GM18519 (cell line): ENCODE data around the gene RRAGC.

Source experiments
- ATAC-seq: cut with Tn5 transposase; IDR thresholded peaks from one replicate; pipeline ENCODE4 v1.9.1; 2021; ENCODE audit warnings: mild to moderate bottlenecking, moderate library complexity; ENCODE audit not compliant: unreplicated experiment, low FRiP score

RRAGC gene, protein sequence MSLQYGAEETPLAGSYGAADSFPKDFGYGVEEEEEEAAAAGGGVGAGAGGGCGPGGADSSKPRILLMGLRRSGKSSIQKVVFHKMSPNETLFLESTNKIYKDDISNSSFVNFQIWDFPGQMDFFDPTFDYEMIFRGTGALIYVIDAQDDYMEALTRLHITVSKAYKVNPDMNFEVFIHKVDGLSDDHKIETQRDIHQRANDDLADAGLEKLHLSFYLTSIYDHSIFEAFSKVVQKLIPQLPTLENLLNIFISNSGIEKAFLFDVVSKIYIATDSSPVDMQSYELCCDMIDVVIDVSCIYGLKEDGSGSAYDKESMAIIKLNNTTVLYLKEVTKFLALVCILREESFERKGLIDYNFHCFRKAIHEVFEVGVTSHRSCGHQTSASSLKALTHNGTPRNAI

DNA sequence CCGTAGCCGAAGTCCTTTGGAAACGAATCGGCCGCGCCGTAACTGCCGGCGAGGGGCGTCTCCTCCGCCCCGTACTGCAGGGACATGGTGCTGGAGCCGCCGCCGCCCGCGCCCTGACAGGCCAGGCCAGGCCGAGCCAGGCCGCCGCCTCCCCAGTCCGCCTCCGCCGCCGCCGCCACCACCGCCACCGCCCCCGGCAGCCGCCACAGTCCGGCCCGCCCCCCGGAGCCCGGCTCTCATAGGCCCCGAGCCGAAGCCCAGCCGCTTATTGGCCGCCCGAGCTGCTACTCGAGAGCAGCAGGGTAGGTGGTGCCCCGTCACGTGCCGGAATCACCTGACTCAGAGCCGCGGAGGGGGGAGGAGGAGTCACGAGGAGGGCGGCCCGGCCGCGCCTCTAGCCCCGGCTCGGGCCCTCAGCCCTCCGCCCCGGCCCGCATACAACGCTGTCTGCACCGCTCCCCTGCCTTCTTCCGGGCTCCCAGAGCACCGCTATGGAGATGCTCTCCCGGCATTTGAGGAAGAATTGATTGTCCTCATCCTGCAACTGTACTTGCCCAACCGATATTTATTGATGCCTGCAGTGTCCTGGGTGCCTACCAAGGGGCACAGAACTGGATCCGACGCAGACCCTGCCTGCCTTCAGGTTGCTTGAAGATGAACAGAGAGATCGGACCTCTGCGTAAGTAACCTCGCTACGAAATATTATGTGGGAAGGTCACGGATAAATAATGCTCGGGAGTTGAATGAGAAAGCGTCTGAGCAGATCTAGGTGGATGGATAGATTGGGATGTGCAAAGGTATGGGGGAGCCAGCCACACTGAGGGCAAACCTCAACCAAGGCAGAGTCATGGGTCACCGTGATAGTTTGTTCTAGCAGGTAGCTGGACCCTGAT, at the start of gene RRAGC:
TSS of gene RRAGC (minus strand) at position 212 of the 893 bp plus-strand sequence. CDS start at position 86, 126 bp downstream.
- ATAC-seq, result peak; percentile 71

DNA sequence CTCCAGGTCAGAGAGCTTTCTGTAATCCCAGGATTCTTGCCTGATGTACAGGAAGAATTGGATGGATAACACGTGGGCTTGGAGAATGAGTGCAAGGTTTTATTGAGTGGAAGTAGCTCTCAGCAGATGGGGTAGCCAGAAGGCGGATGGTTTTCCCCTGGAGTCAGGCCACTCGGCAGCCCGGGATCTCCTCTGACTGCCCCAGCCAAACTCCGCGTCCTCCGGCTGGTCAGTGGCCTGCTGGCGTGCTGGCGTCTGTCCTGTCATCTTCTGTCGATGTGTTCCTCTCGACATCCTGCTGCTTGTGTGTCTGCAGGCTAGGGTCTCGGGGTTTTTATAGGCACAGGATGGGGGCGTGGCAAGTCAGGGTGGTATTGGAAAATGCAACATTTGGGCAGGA, 49.2 kb upstream of the RRAGC start:
- no peak for ATAC-seq

DNA sequence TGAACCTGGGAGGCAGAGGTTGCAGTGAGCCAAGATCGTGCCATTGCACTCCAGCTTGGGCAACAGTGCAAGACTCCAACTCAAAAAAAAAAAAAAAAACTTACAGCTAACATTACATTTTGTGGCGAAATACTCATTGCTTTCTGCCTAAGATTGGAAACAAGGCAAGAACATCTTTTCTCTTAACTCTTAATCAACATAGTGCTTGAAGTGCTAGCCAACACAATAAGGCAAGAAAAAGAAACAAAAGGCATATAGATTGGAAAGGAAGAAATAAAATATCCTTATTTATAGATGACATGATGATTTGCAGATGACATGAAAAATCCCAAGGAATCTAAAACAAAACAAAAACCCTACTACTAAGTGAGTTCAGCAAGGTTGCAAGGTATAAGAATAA, 46.4 kb upstream of the RRAGC start:
- ATAC-seq, result no peak

DNA sequence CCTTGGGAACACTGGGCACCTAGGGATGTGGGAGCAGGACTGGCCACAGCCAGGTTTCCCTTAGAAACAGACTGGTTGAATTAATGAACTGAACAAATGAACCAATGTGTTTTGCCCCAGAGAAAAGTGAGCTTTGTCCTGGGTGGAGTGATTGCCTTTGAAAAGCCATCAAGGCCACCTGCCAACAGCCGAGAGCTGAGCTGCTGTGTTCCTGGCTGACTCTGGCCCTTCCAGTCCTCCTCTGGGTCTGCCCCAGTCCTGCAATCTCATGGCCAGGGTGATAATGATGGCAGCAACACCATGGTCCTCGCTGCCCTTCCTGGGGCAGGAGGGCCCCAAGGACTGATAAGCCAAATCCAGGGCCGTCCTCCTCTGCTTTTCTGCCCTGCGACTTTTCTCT, 40.0 kb upstream of the RRAGC start:
- ATAC-seq, result no peak

DNA sequence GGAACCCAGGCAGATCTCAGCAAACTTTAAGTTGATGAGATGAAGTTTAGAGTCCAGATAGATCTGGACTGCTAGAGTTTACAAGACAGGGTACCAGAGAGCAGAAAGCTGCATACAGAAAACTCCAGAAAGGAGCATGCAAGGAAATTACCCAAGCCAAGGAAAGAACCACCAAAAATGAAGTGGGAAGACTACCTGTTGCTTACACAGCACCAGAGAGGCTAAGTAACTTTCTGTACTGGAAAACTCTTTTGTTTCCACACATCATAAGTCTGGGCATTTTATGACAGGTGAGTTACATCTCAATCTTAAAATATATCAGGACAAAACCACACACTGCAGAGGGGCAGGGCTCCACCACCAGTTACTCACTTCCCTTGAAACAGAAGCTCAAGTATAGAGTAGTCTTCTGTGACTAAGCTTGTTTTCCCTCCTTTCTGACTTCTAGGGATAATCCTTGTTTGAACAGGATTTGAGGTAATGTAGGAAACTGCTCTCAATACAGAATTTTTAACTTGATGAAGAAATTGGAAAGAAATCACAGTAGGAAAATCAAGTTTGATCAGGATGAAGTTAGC, 39.2 kb upstream of the RRAGC start:
- no peak for ATAC-seq

DNA sequence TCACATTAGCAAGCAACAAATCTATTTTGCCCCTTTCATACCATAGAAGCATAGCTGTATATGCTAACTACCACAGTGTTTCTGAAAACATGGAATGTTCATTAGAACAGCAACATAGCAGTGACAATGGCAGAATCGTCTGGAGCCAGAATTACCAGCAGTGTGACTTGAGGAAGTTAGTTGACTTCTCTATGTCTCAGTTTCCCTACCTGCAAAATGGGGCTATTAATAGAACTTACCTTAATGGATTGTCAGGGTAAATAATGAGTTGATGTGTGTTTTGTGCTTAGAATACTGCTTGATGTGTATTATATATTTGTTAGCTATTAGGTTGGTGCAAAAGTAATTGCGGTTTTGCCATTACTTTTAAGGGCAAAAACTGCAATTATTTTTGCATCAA, 36.6 kb upstream of the RRAGC start:
- ATAC-seq, result no peak

DNA sequence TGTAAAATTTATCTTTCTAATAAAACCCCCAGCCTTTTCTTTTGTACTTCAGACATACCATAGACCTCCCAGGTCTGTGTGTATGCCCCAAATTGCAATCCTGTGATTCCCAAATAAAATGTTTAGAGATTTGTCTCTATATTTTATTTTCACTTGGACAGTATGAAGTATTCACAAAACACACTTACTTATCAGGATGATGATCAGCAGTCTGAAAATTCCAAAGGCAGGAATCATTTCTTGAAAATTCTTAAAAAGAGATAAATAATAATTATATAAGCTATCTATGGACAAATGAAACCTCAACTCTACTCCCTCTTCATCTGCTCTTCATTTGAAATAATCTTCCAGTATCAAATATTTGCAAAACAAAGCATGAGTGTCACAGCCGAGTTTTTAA, 33.4 kb upstream of the RRAGC start:
- ATAC-seq, result no peak

DNA sequence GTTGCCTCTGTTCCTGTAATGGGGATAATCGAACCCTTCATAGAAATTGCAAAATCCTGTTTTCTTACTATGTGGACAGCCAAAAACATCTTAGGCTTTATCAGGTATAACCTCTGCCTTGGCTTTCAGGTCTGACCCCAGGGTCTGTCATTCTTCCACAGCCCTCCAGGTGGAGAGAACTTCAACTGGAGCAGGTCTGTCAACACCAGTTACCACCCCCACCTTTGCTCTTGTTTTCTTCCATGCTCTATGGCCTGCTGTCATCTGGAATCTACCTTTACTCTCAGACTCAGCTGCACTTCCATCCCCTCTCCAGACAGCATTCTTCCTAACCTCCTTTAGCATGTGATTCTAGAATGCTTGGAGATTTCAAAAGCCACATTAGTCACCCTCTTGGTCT, 32.2 kb upstream of the RRAGC start:
- ATAC-seq, result no peak

DNA sequence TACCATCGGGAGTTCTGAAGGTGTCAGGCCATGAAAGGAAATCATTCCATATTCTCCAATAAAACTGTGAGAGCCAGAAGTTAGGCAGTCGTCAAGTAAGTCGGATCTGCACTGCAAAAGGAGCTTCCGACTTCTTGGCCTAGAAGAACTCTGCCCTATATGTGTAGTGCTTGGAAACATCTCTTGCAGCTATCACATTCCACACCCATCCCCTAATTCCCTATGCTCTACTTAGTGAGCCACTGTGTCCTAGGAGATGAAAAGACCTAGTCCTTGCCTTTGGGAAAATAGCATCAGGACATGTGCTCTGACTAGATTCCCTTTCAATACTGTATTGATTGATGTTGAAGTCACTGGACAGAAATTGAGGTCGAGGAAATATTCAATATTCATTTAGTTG, 30.0 kb upstream of the RRAGC start:
- no peak for ATAC-seq

DNA sequence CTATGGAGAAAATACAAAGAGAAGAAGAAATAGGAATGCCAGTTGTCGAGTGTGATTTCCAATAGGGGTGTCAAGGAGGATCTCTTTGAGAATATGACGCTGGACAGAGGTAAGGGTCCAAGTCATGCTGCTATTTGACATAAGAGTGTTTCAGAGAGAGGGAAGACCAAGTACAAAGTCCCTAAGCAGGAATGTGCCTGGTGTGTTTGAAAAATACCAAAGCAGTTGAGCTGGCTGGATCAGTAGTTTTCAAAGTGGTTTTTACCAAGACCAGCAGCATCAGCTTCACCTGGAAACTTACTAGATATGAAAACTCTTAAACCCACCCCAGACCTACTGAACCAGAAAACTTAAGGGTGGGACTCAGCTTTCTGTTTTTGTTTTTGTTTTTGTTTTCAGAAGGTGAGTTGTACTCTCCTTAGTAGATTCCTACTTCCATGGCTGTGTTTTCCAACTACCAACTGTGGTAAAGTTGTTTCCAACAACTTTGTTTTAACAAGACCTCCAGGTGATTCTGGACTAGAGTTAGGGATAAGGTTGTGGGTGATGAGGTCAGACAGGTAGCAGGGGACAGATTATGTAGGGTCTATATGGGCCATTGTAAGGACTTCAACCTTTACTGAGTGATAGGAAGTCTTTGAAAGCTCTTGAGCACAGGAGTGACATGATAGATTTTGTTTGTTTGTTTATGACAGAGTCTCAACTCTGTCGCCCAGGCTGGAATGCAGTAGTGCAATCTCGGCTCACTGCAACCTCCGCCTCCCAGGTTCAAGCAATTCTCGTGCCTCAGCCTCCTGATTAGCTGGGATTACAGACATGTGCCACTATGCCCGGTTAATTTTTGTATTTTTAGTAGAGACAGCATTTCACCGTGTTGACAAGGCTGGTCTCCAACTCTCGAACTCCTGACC, 29.1 kb upstream of the RRAGC start:
- ATAC-seq, result no peak

DNA sequence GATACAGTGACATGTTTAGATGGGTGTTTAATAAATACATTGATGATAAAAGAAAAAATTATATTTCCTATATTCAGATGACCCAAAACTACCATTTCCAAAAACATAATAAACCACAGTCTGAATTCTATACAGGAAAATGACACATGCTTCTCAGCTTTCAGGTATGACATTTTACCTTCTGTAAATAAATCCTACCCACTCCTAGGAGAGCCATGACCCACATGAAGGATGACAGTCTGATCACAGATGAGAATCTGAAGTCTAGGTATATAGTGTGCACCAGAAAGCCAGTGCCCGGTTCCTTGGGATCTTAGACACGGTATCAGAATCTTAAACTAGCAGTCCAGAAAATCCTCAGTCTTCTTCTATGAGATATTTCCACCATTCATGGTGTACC, 25.5 kb upstream of the RRAGC start:
- no peak for ATAC-seq

DNA sequence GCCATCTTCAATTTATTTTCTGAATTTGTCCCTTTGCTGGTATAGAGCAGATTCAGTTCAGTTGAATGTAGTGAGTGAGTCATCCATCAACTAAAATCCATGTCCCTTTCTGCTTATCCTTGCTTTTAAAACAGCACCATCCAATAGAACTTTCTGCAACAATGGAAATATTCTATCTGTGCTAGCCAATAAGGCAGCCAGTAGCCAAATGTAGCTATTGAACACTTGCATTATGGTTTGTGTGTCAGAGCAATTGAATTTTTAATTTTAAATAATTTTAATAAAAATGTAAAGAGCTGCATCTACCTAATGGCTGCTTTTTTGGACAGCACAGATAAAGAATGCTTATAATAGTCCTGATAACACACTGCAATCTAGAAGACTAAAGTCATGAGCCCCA, 21.9 kb upstream of the RRAGC start, which contains the start of gene GJA9:
TSS of gene GJA9 (minus strand) at position 101 of the 400 bp plus-strand sequence. CDS start 5,489 bp downstream, outside the sequence.
- ATAC-seq, result no peak

DNA sequence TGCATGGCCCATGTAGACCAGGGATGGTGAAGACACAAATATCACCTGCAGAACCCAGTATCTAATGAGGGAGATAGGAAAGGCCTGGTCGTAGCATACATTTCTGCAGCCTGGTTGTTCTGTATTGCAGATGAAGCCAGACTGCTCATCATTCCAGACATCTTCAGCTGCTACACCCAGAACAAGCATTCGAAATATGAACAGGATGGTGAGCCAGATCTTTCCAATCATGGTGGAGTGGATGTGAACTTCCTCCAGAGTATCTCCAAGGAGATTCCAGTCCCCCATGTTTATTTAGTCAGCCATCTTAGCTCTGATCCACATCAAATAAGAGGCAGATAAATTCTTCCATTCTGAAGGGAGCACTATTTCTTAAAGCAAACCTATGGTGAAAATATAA, 16.2 kb upstream of the RRAGC start:
- no peak for ATAC-seq

DNA sequence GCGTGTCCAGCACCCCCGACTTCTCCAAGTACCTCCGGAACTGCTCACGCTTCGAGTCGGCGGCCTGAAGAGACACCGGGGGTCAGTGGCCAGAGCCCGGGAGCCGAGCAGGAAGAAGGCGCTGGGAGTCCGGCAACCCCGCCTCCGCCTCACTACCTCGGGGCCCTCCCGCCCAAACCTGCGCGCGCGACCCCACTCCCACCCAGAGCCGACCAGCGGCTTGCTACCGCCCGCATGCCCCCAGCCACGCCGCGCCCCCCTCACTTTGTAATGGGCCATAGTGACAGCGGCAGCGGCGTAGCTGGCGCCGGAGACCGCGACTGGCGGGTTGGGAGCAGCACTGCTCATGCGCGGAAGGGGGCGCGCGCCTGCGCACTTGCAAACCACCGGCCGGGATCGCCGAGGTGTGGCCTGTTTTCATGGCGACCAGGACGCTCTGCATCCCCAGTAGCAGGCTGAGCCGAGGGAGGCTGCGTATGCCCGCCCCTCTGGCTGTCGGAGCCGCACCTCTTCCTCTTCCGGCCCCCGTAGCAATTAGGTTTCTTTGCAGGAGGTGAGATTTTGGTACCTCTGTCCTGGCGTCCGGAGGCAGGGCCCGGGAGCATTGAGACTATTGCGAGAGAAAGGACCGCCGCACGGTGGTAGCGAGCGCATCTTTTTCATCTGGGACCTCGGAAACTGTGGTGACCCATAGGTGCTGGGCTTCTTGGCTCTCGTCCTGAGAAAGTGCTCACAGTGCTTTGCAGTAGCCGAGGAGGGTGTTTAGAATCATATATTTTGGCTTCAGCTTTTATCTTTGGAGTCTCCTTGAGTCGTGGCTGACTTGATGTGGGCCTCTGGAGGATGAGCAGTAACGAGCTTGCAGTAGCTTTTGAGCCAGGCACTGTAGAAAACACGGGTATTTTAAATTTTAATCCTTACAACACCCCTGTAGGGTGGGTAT, 13.7 kb upstream of the RRAGC start, which contains the start of gene MYCBP:
TSS of gene MYCBP (minus strand) at position 322 of the 943 bp plus-strand sequence. CDS start at position 279, 43 bp downstream.
- ATAC-seq, result peak; percentile 86

DNA sequence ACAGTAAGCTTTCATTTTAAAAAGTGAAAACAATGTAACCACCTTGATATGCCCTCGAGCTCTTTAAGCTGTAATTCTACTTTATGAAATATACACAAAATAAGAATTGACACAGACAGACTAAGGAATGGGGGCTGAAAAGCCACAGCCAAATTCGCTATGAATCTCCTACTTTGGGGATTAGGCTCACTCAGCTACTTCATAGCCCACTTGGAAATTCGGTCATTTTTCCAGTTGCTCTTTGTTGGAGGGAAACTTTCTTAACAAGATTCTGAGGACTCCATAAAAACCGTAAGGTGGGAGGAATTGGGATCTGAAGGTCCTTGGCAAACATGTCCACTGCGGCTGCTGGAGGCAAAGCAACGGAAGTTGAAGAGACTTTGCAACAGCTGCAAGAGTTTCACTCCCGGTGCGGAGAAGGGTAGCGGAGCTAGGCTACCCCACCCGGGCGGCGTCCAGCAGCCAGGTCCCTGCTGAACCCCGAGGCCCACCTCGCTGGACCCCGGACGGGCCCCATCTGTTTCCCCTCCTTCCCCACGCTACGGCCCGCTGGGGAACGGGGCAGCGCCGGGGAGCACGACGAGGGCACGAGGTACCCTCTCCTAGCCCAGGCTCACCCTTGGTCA, 12.9 kb upstream of the RRAGC start:
- ATAC-seq, result no peak

DNA sequence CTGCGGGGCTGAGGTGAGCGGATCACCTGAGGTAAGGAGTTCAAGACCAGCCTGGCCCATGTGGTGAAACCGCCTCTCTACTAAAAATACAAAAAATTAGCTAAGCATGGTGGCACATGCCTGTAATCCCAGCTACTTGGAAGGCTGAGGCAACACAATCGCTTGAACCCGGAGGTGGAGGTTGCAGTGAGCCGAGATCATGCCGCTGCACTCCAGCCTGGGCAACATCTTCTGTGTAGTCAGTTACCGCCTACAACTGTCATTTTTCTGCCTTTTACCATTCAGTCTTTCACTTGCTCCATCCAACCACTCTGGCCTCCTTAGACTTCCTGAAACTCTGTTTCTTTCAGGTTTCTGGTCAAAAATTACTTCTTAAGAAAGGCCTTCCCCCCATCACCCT, 11.4 kb upstream of the RRAGC start:
- ATAC-seq, result no peak

DNA sequence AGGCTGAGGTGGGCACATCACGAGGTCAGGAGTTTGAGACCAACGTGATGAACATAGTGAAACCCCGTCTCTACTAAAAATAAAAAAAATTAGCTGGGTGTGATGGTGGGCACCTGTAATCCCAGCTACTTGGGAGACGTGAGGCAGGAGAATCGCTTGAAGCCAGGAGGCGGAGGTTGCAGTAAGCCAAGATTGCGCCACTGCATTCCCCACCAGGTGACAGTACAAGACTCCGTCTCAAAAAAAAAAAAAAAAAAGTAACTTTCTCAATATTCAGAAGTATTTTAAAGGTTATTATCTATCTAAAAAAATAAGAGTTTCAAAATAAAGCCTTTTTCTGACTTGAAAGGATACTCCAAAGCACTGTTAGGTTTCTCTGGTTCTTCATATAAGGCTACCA, 7.6 kb upstream of the RRAGC start:
- no peak for ATAC-seq

DNA sequence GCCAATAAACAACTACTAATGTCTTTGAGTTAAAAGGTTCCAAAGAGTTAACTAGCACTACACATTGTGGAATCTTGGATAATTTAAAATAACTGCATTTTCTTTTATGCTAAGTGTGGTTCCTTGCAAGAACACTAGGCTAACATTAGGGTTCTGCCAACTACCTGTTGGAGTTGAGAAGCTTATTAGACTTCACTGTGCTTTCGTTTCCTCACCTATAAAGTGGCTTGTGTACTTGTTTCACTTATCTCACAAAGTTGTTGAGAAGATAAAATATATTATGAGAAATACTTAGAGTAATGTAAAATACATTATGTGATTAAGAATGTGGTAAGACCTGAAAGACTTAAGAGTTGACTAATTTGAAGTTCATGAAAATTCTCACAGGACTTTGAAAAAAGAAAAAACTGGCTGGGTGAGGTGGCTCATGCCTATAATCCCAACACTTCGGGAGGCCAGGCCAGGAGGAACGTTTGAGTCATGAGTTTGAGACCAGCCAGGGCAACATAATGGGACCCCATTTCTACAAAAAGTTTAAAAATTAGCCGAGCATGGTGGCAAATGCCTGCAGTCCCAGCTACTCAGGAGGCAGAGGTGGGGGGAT, 5.6 kb upstream of the RRAGC start:
- ATAC-seq, result no peak
